Measurements from ENCODE around the gene TRIP4. TPM values are rescaled to one million over a fixed set of nuclear protein-coding genes. Genes with fewer than 3 reads are reported as not detected.

TRIP4 gene
- total RNA-seq, 1 experiment from 2014 or later: 12.9 TPM

DNA sequence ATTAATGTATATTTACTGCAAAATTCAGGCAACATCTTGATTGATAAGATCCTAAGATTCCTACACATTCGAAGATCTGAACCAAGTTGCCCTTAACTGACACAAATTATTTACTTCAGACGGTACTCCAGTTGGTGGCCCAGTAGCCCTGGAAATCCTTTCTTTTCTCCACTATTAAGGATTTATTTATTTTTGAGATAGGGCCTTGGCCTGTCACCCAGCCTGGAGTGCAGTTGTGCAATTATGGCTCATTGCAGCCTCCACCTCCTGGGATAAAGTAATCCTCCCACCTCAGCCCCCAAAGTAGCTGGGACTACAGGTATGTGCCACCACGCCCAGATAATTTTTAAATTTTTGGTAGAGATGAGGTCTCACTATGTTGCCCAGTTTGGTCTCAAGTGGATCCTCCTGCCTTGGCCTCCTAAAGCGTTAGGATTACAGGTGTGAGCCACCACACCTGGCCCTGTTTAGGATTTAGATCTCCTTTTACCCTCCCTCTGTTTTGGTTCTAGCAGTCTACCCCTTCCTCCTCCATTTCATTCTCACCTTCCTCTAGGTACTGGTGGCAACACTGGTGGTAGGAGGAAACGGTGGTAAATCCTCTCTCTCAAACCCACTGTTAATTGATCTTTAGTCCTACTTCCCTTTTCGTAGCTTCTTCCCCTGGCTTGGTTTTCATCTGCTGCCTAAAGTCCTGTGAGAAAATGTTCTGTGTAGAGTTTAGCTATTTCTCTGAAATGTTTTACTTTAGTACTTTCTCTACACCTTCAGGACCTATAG lies 60.1 kb downstream of the TRIP4 start (continued):
- TF ChIP-seq, protein P1, sequence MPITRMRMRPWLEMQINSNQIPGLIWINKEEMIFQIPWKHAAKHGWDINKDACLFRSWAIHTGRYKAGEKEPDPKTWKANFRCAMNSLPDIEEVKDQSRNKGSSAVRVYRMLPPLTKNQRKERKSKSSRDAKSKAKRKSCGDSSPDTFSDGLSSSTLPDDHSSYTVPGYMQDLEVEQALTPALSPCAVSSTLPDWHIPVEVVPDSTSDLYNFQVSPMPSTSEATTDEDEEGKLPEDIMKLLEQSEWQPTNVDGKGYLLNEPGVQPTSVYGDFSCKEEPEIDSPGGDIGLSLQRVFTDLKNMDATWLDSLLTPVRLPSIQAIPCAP (CRISPR knock-in tag; IDR thresholded peaks at IDR 0.05): no peak
- TF ChIP-seq, protein P2, sequence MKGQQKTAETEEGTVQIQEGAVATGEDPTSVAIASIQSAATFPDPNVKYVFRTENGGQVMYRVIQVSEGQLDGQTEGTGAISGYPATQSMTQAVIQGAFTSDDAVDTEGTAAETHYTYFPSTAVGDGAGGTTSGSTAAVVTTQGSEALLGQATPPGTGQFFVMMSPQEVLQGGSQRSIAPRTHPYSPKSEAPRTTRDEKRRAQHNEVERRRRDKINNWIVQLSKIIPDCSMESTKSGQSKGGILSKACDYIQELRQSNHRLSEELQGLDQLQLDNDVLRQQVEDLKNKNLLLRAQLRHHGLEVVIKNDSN (CRISPR knock-in tag; IDR thresholded peaks at IDR 0.05): no peak
- TF ChIP-seq MYBL2 (CRISPR knock-in tag; IDR thresholded peaks at IDR 0.05) (no peak), NFYB (CRISPR knock-in tag; conservative IDR thresholded peaks at IDR 0.05; ENCODE audit: low read depth) (no peak)
- TF ChIP-seq, protein P3, sequence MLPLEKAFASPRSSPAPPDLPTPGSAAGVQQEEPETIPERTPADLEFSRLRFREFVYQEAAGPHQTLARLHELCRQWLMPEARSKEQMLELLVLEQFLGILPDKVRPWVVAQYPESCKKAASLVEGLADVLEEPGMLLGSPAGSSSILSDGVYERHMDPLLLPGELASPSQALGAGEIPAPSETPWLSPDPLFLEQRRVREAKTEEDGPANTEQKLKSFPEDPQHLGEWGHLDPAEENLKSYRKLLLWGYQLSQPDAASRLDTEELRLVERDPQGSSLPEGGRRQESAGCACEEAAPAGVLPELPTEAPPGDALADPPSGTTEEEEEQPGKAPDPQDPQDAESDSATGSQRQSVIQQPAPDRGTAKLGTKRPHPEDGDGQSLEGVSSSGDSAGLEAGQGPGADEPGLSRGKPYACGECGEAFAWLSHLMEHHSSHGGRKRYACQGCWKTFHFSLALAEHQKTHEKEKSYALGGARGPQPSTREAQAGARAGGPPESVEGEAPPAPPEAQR (CRISPR knock-in tag; IDR thresholded peaks at IDR 0.05): no peak
- TF ChIP-seq, protein P4, sequence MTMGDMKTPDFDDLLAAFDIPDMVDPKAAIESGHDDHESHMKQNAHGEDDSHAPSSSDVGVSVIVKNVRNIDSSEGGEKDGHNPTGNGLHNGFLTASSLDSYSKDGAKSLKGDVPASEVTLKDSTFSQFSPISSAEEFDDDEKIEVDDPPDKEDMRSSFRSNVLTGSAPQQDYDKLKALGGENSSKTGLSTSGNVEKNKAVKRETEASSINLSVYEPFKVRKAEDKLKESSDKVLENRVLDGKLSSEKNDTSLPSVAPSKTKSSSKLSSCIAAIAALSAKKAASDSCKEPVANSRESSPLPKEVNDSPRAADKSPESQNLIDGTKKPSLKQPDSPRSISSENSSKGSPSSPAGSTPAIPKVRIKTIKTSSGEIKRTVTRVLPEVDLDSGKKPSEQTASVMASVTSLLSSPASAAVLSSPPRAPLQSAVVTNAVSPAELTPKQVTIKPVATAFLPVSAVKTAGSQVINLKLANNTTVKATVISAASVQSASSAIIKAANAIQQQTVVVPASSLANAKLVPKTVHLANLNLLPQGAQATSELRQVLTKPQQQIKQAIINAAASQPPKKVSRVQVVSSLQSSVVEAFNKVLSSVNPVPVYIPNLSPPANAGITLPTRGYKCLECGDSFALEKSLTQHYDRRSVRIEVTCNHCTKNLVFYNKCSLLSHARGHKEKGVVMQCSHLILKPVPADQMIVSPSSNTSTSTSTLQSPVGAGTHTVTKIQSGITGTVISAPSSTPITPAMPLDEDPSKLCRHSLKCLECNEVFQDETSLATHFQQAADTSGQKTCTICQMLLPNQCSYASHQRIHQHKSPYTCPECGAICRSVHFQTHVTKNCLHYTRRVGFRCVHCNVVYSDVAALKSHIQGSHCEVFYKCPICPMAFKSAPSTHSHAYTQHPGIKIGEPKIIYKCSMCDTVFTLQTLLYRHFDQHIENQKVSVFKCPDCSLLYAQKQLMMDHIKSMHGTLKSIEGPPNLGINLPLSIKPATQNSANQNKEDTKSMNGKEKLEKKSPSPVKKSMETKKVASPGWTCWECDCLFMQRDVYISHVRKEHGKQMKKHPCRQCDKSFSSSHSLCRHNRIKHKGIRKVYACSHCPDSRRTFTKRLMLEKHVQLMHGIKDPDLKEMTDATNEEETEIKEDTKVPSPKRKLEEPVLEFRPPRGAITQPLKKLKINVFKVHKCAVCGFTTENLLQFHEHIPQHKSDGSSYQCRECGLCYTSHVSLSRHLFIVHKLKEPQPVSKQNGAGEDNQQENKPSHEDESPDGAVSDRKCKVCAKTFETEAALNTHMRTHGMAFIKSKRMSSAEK (CRISPR knock-in tag; IDR thresholded peaks at IDR 0.05; ENCODE audit: borderline replicate concordance): no peak

DNA sequence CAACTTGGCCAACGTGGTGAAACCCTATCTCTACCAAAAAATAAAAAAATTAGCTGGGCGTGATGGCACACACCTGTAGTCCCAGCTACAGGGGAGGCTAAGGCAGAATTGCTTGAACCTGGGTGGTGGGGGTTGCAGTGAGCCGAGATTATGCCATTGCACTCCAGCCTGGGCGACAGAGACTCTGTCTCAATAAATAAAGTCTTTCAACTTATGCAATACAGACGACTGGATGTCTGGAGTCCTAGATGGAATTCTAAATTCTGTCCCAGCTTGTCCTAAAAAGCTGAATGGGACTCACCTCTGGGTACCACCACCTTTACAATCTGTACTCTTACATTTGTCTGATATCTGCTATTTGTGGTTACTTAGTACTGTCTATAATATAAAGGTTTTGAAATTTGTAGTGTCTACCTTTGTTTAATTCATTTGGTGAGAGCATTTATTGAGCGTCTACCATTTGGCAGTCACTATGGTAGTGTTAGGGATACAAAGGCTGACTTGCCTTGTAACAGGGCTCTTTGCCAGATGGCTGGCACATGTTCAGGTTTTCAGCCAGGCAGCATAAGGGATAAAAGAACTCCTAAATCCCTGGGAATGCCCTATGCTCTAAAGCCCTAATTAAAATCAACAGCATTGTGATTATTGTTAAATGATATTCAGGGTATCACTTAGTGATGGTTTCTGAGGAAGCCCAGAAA lies 65.5 kb downstream of the TRIP4 start:
- H3K4me3 Mint-ChIP-seq: no peak overlapping the region; the same call in 1 of the 2 replicates
- H3K27me3 Mint-ChIP-seq (ENCODE audit: low read depth): no peaks in the 10 kb centered on the region
- no peaks in the 10 kb centered on the region for H3K9me3 Mint-ChIP-seq
- no peak overlapping the region for H3K27ac Mint-ChIP-seq
- H3K36me3 Mint-ChIP-seq: 0 out of 2 replicates have a peak, but pooled peaks cover 2% of the 10 kb centered on the region
- H3K4me1 Mint-ChIP-seq: peaks cover 41% of the 10 kb centered on the region
- DNase-seq (ENCODE audit: low spot score) (no peak), ATAC-seq (no peak)
- POLR2A ChIA-PET: no interaction called here
- CTCF ChIA-PET: no interaction called here
- TF ChIP-seq, protein P5, sequence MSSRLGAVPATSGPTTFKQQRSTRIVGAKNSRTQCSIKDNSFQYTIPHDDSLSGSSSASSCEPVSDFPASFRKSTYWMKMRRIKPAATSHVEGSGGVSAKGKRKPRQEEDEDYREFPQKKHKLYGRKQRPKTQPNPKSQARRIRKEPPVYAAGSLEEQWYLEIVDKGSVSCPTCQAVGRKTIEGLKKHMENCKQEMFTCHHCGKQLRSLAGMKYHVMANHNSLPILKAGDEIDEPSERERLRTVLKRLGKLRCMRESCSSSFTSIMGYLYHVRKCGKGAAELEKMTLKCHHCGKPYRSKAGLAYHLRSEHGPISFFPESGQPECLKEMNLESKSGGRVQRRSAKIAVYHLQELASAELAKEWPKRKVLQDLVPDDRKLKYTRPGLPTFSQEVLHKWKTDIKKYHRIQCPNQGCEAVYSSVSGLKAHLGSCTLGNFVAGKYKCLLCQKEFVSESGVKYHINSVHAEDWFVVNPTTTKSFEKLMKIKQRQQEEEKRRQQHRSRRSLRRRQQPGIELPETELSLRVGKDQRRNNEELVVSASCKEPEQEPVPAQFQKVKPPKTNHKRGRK (CRISPR knock-in tag; IDR thresholded peaks at IDR 0.05; ENCODE audit: borderline replicate concordance): no peak
- TF ChIP-seq, protein P6, sequence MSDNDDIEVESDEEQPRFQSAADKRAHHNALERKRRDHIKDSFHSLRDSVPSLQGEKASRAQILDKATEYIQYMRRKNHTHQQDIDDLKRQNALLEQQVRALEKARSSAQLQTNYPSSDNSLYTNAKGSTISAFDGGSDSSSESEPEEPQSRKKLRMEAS (CRISPR knock-in tag; IDR thresholded peaks at IDR 0.05): no peak
- TF ChIP-seq ZBTB21 (CRISPR knock-in tag; IDR thresholded peaks at IDR 0.05; ENCODE audit: borderline replicate concordance) (no peak), CREM (CRISPR knock-in tag; IDR thresholded peaks at IDR 0.05) (no peak), RORB (CRISPR knock-in tag; IDR thresholded peaks at IDR 0.05) (no peak), KAT7 (CRISPR knock-in tag; IDR thresholded peaks at IDR 0.05; ENCODE audit: borderline replicate concordance) (no peak), ATF1 (CRISPR knock-in tag; IDR thresholded peaks at IDR 0.05) (no peak), ZNF263 (CRISPR knock-in tag; IDR thresholded peaks at IDR 0.05; ENCODE audit: low read depth) (no peak), ZNF416 (CRISPR knock-in tag; IDR thresholded peaks at IDR 0.05) (no peak), TCF7 (CRISPR knock-in tag; IDR thresholded peaks at IDR 0.05; ENCODE audit: low read depth) (no peak), OVOL2 (CRISPR knock-in tag; IDR thresholded peaks at IDR 0.05; ENCODE audit: borderline replicate concordance) (no peak), GRHL2 (CRISPR knock-in tag; IDR thresholded peaks at IDR 0.05; ENCODE audit: insufficient replicate concordance, severe bottlenecking) (no peak)
- TF ChIP-seq, protein P7, sequence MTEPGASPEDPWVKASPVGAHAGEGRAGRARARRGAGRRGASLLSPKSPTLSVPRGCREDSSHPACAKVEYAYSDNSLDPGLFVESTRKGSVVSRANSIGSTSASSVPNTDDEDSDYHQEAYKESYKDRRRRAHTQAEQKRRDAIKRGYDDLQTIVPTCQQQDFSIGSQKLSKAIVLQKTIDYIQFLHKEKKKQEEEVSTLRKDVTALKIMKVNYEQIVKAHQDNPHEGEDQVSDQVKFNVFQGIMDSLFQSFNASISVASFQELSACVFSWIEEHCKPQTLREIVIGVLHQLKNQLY (CRISPR knock-in tag; IDR thresholded peaks at IDR 0.05): no peak
- TF ChIP-seq, protein P8, sequence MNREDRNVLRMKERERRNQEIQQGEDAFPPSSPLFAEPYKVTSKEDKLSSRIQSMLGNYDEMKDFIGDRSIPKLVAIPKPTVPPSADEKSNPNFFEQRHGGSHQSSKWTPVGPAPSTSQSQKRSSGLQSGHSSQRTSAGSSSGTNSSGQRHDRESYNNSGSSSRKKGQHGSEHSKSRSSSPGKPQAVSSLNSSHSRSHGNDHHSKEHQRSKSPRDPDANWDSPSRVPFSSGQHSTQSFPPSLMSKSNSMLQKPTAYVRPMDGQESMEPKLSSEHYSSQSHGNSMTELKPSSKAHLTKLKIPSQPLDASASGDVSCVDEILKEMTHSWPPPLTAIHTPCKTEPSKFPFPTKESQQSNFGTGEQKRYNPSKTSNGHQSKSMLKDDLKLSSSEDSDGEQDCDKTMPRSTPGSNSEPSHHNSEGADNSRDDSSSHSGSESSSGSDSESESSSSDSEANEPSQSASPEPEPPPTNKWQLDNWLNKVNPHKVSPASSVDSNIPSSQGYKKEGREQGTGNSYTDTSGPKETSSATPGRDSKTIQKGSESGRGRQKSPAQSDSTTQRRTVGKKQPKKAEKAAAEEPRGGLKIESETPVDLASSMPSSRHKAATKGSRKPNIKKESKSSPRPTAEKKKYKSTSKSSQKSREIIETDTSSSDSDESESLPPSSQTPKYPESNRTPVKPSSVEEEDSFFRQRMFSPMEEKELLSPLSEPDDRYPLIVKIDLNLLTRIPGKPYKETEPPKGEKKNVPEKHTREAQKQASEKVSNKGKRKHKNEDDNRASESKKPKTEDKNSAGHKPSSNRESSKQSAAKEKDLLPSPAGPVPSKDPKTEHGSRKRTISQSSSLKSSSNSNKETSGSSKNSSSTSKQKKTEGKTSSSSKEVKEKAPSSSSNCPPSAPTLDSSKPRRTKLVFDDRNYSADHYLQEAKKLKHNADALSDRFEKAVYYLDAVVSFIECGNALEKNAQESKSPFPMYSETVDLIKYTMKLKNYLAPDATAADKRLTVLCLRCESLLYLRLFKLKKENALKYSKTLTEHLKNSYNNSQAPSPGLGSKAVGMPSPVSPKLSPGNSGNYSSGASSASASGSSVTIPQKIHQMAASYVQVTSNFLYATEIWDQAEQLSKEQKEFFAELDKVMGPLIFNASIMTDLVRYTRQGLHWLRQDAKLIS (CRISPR knock-in tag; IDR thresholded peaks at IDR 0.05; ENCODE audit: borderline replicate concordance): no peak
